H7 (cell line): Measurements from ENCODE around the gene PPP2R5C. TPM values are rescaled to one million over a fixed set of nuclear protein-coding genes. Genes with fewer than 3 reads are reported as not detected.
"Not testable (repeated sequence)": the region's sequence is repeated elsewhere in the genome, so short reads cannot be mapped to it uniquely, and the experiment has no call there.

ENCODE experiments used
- DNase-seq: peaks from one replicate; pipeline ENCODE4 v3.0.0; 2012
- H3K27me3 ChIP-seq: 2 replicates; pipeline ENCODE4 v1.6.0; 2011; ENCODE audit warnings: mild to moderate bottlenecking, low read length; ENCODE audit not compliant: control insufficient read depth, insufficient read depth
- H3K36me3 ChIP-seq: replicated peaks from 2 replicates; pipeline ENCODE4 v1.5.1; 2011; ENCODE audit warnings: low read length; ENCODE audit not compliant: control insufficient read depth, insufficient read depth
- H3K4me3 ChIP-seq: 2 replicates; pipeline ENCODE4 v1.5.1; 2011; ENCODE audit warnings: low read depth, mild to moderate bottlenecking, control low read depth, low read length, moderate library complexity; ENCODE audit not compliant: insufficient read depth
- total RNA-seq: library from RNA; depleted of rRNA; stranded (reverse); fragments of >200 nt; shearing (Covaris generic); gene quantifications from 2 replicates; pipeline ENCODE4 v1.2.3, GENCODE V29; 2014

PPP2R5C gene
- total RNA-seq, 1 experiment from 2014 or later, result 46.7 TPM

- H3K4me3 ChIP-seq, result no peak overlapping the region
- H3K27me3 ChIP-seq, result no peaks in the 10 kb centered on the region
- no peaks in the 10 kb centered on the region for H3K36me3 ChIP-seq
- no peak for DNase-seq
Measured at GRCh38 chr14:101721111-101721510, 40.4 kb upstream of the PPP2R5C start.

- Histone ChIP-seq H3K36me3 (no peaks in the 10 kb centered on the region), H3K4me3 (no peak overlapping the region), H3K27me3 (no peaks in the 10 kb centered on the region)
- peak; percentile 6 for DNase-seq
Measured at GRCh38 chr14:101721951-101722661, 39.4 kb upstream of the PPP2R5C start.

- no peak for DNase-seq
- Histone ChIP-seq H3K36me3 (no peaks in the 10 kb centered on the region), H3K27me3 (no peaks in the 10 kb centered on the region), H3K4me3 (no peak overlapping the region)
Measured at GRCh38 chr14:101723061-101723595, 38.4 kb upstream of the PPP2R5C start.

- H3K27me3 ChIP-seq, H3K36me3 ChIP-seq, H3K4me3 ChIP-seq, DNase-seq: not testable (repeated sequence)
Measured at GRCh38 chr14:101725652-101726051, 35.9 kb upstream of the PPP2R5C start.

- Histone ChIP-seq H3K27me3 (no peaks in the 10 kb centered on the region), H3K4me3 (no peak overlapping the region), H3K36me3 (no peaks in the 10 kb centered on the region)
- no peak for DNase-seq
Measured at GRCh38 chr14:101726295-101726953, 35.1 kb upstream of the PPP2R5C start.

- Histone ChIP-seq H3K36me3 (no peaks in the 10 kb centered on the region), H3K27me3 (no peaks in the 10 kb centered on the region), H3K4me3 (no peak overlapping the region)
- DNase-seq, result no peak
Measured at GRCh38 chr14:101726954-101727302, 34.6 kb upstream of the PPP2R5C start.

- H3K4me3 ChIP-seq, result no peak overlapping the region
- no peaks in the 10 kb centered on the region for H3K36me3 ChIP-seq
- no peaks in the 10 kb centered on the region for H3K27me3 ChIP-seq
- no peak for DNase-seq
Measured at GRCh38 chr14:101727611-101728366, 33.7 kb upstream of the PPP2R5C start.

- no peaks in the 10 kb centered on the region for H3K27me3 ChIP-seq
- H3K36me3 ChIP-seq, result no peaks in the 10 kb centered on the region
- H3K4me3 ChIP-seq, result no peak overlapping the region
- no peak for DNase-seq
Measured at GRCh38 chr14:101728367-101728742, 33.2 kb upstream of the PPP2R5C start.

GRCh38 chr14:101729382-101729781, 32.1 kb upstream of the PPP2R5C start:
- H3K36me3 ChIP-seq, result no peaks in the 10 kb centered on the region
- no peak overlapping the region for H3K4me3 ChIP-seq
- no peaks in the 10 kb centered on the region for H3K27me3 ChIP-seq
- no peak for DNase-seq

- H3K27me3 ChIP-seq, H3K36me3 ChIP-seq, DNase-seq, H3K4me3 ChIP-seq: not testable (repeated sequence)
Measured at GRCh38 chr14:101730157-101730556, 31.4 kb upstream of the PPP2R5C start.

GRCh38 chr14:101730626-101731186, 30.8 kb upstream of the PPP2R5C start:
- Histone ChIP-seq H3K36me3 (no peaks in the 10 kb centered on the region), H3K4me3 (no peak overlapping the region), H3K27me3 (no peaks in the 10 kb centered on the region)
- peak; percentile 1 for DNase-seq

- Histone ChIP-seq H3K27me3 (no peaks in the 10 kb centered on the region), H3K36me3 (no peaks in the 10 kb centered on the region), H3K4me3 (no peak overlapping the region)
- DNase-seq, result peak; percentile 37
Measured at GRCh38 chr14:101731187-101732080, 30.1 kb upstream of the PPP2R5C start.

- no peak for DNase-seq
- no peaks in the 10 kb centered on the region for H3K27me3 ChIP-seq
- H3K4me3 ChIP-seq, result no peak overlapping the region
- H3K36me3 ChIP-seq, result no peaks in the 10 kb centered on the region
Measured at GRCh38 chr14:101732118-101732517, 29.4 kb upstream of the PPP2R5C start.

- H3K4me3 ChIP-seq, result no peak overlapping the region
- no peaks in the 10 kb centered on the region for H3K36me3 ChIP-seq
- no peaks in the 10 kb centered on the region for H3K27me3 ChIP-seq
- peak; percentile 1 for DNase-seq
Measured at GRCh38 chr14:101733211-101733610, 28.3 kb upstream of the PPP2R5C start.
